GM12878 (cell line): ENCODE data around the gene SSNA1. TPM values are rescaled to one million over a fixed set of nuclear protein-coding genes. Genes with fewer than 3 reads are reported as not detected.

Experiments
- ATAC-seq: fragments of 200-7000 bp; cut with Tn5 transposase; 3 replicates; pipeline ENCODE4 v1.9.1; 2020; ENCODE audit warnings: mild to moderate bottlenecking, moderate library complexity
- BruUV-seq: library from RNA; stranded (reverse); fragments of 400-500 nt; replicated peaks from 2 replicates; lab custom pipeline; 2021; lab: Mats Ljungman, UMichigan
- CTCF ChIA-PET: fragments of 300-600 bp; sonication (Branson Sonifier 250); formaldehyde crosslinking; extraction: SDS; loops from one replicate; lab custom pipeline; 2021; ENCODE audit warnings: inconsistent platforms; lab: Yijun Ruan, JAX
- POLR2A ChIA-PET: fragments of 350-600 bp; formaldehyde crosslinking; extraction: SDS; loops from one replicate; lab custom pipeline; 2021; ENCODE audit warnings: inconsistent platforms; lab: Charles Lee
- RAD21 ChIA-PET: fragments of 300-600 bp; sonication (Branson Sonifier 250); formaldehyde crosslinking; loops from one replicate; lab custom pipeline; 2023; ENCODE audit warnings: antibody characterized with exemption; ENCODE audit not compliant: unreplicated experiment; lab: Charles Lee
- SMC1A ChIA-PET: fragments of 300-600 bp; sonication (Branson Sonifier 250); formaldehyde crosslinking; loops from one replicate; lab custom pipeline; 2023; ENCODE audit not compliant: unreplicated experiment, uncharacterized antibody; lab: Charles Lee
- DNase-seq: peaks from one replicate; pipeline ENCODE4 v3.0.0-alpha.2; 2011; ENCODE audit warnings: low read depth, low spot score
- FAIRE-seq: peaks from 3 replicates; lab custom pipeline; 2011; peaks lifted over from hg19 to GRCh38; lab: Jason Lieb, UNC
- H2AFZ ChIP-seq: 2 replicates; pipeline ENCODE4 v1.6.0; 2011; ENCODE audit warnings: low read depth, low read length, control low read depth; ENCODE audit not compliant: control insufficient read depth
- H3K27ac ChIP-seq: 2 replicates; pipeline ENCODE4 v1.5.1; 2011; ENCODE audit warnings: control low read depth; ENCODE audit not compliant: control insufficient read depth, insufficient read depth
- H3K27me3 ChIP-seq, 2 experiments: replicated peaks in 1 of 2; 2 replicates each; pipeline versions ENCODE4 v1.6.0 to v1.6.1; 2011; ENCODE audit warnings: low read length in 1 of 2; ENCODE audit not compliant: control insufficient read depth in 2 of 2, insufficient read depth in 2 of 2
- H3K36me3 ChIP-seq, 2 experiments: 2 replicates each; pipeline ENCODE4 v1.5.1; 2011; ENCODE audit warnings: low read length in 1 of 2; ENCODE audit not compliant: control insufficient read depth in 2 of 2, insufficient read depth in 2 of 2
- H3K4me1 ChIP-seq: 2 replicates; pipeline ENCODE4 v1.6.1; 2011; ENCODE audit warnings: mild to moderate bottlenecking, low read length, moderate library complexity, mixed read lengths; ENCODE audit not compliant: control insufficient read depth, insufficient read depth
- H3K4me2 ChIP-seq: 2 replicates; pipeline ENCODE4 v1.6.0; 2011; ENCODE audit warnings: control low read depth; ENCODE audit not compliant: control insufficient read depth, insufficient read depth
- H3K4me3 ChIP-seq: fragments of 200-600 bp; sonication (generic); 2 replicates; pipeline ENCODE4 v1.5.1; 2016
- H3K79me2 ChIP-seq: 2 replicates; pipeline ENCODE4 v1.6.0; 2011; ENCODE audit warnings: low read length; ENCODE audit not compliant: control insufficient read depth, insufficient read depth
- H3K9ac ChIP-seq: 2 replicates; pipeline ENCODE4 v1.8.0; 2011; ENCODE audit warnings: low read length, control low read depth, mixed read lengths; ENCODE audit not compliant: control insufficient read depth, insufficient read depth
- H3K9me3 ChIP-seq: replicated peaks from 3 replicates; pipeline ENCODE4 v1.5.1; 2011; ENCODE audit warnings: mild to moderate bottlenecking, low read length; ENCODE audit not compliant: control insufficient read depth, insufficient read depth
- H4K20me1 ChIP-seq: 2 replicates; pipeline ENCODE4 v1.6.0; 2011; ENCODE audit not compliant: control insufficient read depth, insufficient read depth
- IKZF1 ChIP-seq: fragments of 450-650 bp; conservative IDR thresholded peaks from 2 replicates; pipeline ENCODE4 v1.6.1; 2017; ENCODE audit warnings: antibody characterized with exemption, mild to moderate bottlenecking
- MEF2A ChIP-seq: IDR thresholded peaks from 2 replicates; pipeline ENCODE4 v1.6.1; 2011; ENCODE audit warnings: low read depth, mild to moderate bottlenecking, low read length, moderate library complexity; ENCODE audit not compliant: insufficient read depth
- SMC3 ChIP-seq: IDR thresholded peaks from 2 replicates; pipeline ENCODE4 v1.6.1; 2011; ENCODE audit warnings: low read length, improper control_type of control experiment, borderline replicate concordance
- SPI1 ChIP-seq: IDR thresholded peaks from 2 replicates; pipeline ENCODE4 v1.6.1; 2011; ENCODE audit warnings: low read depth, mild to moderate bottlenecking, low read length, moderate library complexity, borderline replicate concordance; ENCODE audit not compliant: insufficient read depth
- SREBF1 ChIP-seq: IDR thresholded peaks from 2 replicates; pipeline ENCODE4 v1.6.1; 2012; ENCODE audit warnings: mild to moderate bottlenecking, low read length
- TCF3 ChIP-seq: IDR thresholded peaks from 2 replicates; pipeline ENCODE4 v1.6.1; 2012; ENCODE audit warnings: low read depth, mild to moderate bottlenecking, low read length, borderline replicate concordance; ENCODE audit not compliant: insufficient read depth
- TCF7 ChIP-seq: IDR thresholded peaks from 2 replicates; pipeline ENCODE4 v1.6.1; 2014; ENCODE audit warnings: antibody characterized with exemption, borderline replicate concordance
- ZBTB11 ChIP-seq: fragments of 450-650 bp; formaldehyde crosslinking; IDR thresholded peaks from 2 replicates; pipeline ENCODE4 v1.5.0; 2022; ENCODE audit warnings: mild to moderate bottlenecking, missing genetic modification characterization
- WGBS: methylation state at CpG from one replicate; pipeline ENCODE4 v1.1.6; 2016; ENCODE audit warnings: low lambda C conversion rate; ENCODE audit not compliant: insufficient replicate concordance, insufficient coverage; ENCODE audit errors: missing lambda C conversion rate; 5-methylcytosine and 5-hydroxymethylcytosine counted together
- in situ Hi-C: fragments of 300-500 bp; cut with MboI; formaldehyde crosslinking; loops from 9 replicates; pipeline ENCODE4 v1.14.3; 2018; ENCODE audit warnings: mixed read lengths
- intact Hi-C: fragments of 100-400 bp; cut with micrococcal nuclease; formaldehyde crosslinking; loops from one replicate; pipeline ENCODE4 v1.14.2; 2022; ENCODE audit not compliant: unreplicated experiment
- polyA plus RNA-seq, 11 experiments: library from polyadenylated mRNA; depleted of rRNA in 4 of 11; unstranded in 6 of 11; stranded (reverse) in 5 of 11; fragments of >200 nt; fragmentation: Nextera tagmentation in 4 of 11; fragmentation: Illumina TruSeq in 1 of 11; extraction: Ambion mirVana in 4 of 11; extraction: Trizol in 1 of 11; gene quantifications; 1 replicate in 1 of 11; 2 replicates in 10 of 11; pipeline versions ENCODE4 v1.2.1 to v1.2.3, GENCODE V29; 2011 to 2016; ENCODE audit warnings: inconsistent platforms in 2 of 11, missing spikeins in 2 of 11, low read depth in 1 of 11
- total RNA-seq, 4 experiments: library from RNA; depleted of rRNA in 3 of 4; stranded (reverse); fragments of >200 nt in 3 of 4; fragmentation: Illumina TruSeq in 1 of 4; extraction: Trizol in 1 of 4; gene quantifications; 2 replicates each; pipeline versions ENCODE4 v1.2.1 to v1.2.3, GENCODE V29; 2013 to 2021

SSNA1 gene
- total and polyA plus RNA-seq, 10 of the 15 experiments (the other 5 are each of a cell fraction or from before 2014, with no cell fraction given) = 0.63 to 139 (median 78.0) TPM

GRCh38 chr9:137194909-137195308, 6.4 kb downstream of the SSNA1 start:
- RAD21 ChIA-PET = no interaction called here
- H3K4me2 ChIP-seq = 0 out of 2 replicates have a peak overlapping the region, but pooled peaks have one; percentile 3
- peaks cover 6% of the 10 kb centered on the region for H3K4me1 ChIP-seq
- H4K20me1 ChIP-seq = peaks cover under 1% of the 10 kb centered on the region; the same call in 1 of the 2 replicates
- no peak overlapping the region for H3K9ac ChIP-seq
- H3K36me3 ChIP-seq = peaks cover 0 to 7% of the 10 kb centered on the region in 2 experiments; a peak in 2 of 4 replicates
- H3K79me2 ChIP-seq = peaks cover 6% of the 10 kb centered on the region
- no peak for TF ChIP-seq TCF3
- TF ChIP-seq ZBTB11 (CRISPR knock-in tag) = no peak
- no peak for TF ChIP-seq IKZF1
- no peak for TF ChIP-seq TCF7
- TF ChIP-seq SREBF1 = no peak
- TF ChIP-seq MEF2A = no peak
- TF ChIP-seq SMC3 = no peak
- TF ChIP-seq SPI1 = no peak
- H2AFZ ChIP-seq = no peak overlapping the region
- FAIRE-seq (no peak), ATAC-seq (no peak), DNase-seq (no peak)
- intact Hi-C loops = no loop called here
- SMC1A ChIA-PET = no interaction called here
- H3K27ac ChIP-seq = no peak overlapping the region
- CTCF ChIA-PET = interaction anchor here (0.6 to 1.1 kb wide), 3 partner anchors 42 to 166 kb away, joined by 3 to 5 read pairs (median 3); no protein-coding TSS in a partner anchor
- no peak overlapping the region for H3K4me3 ChIP-seq
- POLR2A ChIA-PET = interaction anchor here (2.8 kb wide), 1 partner anchor 29 kb away, joined by 10 read pairs; the partner anchor contains the start of gene CYSRT1
- H3K9me3 ChIP-seq = no peaks in the 10 kb centered on the region
- 91% methylated on average over 9 of the region's 10 CpGs for WGBS
- H3K27me3 ChIP-seq = no peaks in the 10 kb centered on the region
- in situ Hi-C loops = no loop called here
- no TSS peak for BruUV-seq
